ENCODE results near the gene IGF1R. TPM values are rescaled to one million over a fixed set of nuclear protein-coding genes. Genes with fewer than 3 reads are reported as not detected.

Gene IGF1R
- total RNA-seq, 1 experiment from 2014 or later = 87.9 TPM

DNA sequence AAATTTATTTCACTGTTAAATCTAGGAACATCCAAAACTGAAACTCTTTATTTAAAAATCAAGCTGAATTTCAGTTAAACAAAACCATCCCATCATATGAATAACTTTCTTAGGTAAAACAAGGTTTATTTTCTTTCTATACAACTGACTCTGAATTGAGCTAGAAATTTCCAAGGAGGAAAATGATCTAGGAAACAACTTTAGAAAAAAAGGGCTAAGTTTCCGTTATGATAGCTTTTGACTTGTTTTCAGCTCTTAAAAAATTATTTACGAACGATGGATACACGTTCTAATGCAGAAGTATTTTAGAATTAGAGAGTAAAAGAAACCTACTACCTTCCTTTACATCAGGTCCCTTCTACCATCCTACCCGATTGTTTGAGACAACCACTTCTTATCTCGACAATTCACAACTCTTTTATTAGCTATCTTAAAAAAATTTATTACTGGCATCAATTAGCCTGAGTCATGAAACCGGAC is 1.8 kb upstream of the IGF1R start:
- in situ Hi-C loops (cut with HindIII; ENCODE audit: low pct_unique_long_range_greater_than_20kb, low sequenced_read_pairs) = no loop called here
- no peak for DNase-seq (ENCODE audit: low read depth)

GRCh38 chr15:98647026-98647773 is 1.1 kb upstream of the IGF1R start:
- peak; percentile 88 for DNase-seq (ENCODE audit: low read depth)
- in situ Hi-C loops (cut with HindIII; ENCODE audit: low pct_unique_long_range_greater_than_20kb, low sequenced_read_pairs) = no loop called here

DNA sequence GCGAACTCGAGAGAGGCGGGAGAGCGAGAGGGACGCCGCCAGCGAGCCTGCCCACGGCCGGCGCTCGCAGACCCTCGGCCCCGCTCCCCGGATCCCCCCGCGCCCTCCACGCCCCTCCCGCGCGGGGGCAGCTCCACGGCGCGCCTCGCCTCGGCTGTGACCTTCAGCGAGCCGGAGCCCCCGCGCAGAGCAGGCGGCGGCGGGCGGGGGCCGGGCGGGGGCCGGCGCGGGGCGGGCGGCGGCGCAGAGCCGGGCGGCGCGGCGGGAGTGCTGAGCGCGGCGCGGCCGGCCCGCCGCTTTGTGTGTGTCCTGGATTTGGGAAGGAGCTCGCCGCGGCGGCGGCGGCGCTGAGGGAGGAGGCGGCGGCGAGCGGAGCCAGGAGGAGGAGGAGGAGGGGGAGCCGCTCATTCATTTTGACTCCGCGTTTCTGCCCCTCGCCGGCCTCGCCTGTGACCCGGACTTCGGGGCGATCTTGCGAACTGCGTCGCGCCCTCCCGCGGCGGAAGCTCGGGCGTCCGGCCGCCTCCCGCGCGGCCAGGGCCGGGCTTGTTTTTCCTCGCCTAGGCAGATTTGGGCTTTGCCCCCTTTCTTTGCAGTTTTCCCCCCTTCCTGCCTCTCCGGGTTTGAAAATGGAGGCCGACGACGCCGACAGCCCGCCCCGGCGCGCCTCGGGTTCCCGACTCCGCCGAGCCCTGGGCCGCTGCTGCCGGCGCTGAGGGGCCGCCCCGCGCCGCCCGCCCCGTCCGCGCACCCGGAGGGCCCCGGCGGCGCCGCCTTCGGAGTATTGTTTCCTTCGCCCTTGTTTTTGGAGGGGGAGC is 524 bp downstream of the IGF1R start:
- in situ Hi-C loops (cut with HindIII; ENCODE audit: low pct_unique_long_range_greater_than_20kb, low sequenced_read_pairs) = no loop called here
- DNase-seq (ENCODE audit: low read depth) = peak; percentile 73

GRCh38 chr15:98649472-98650416 is 1.4 kb downstream of the IGF1R start:
- in situ Hi-C loops (cut with HindIII; ENCODE audit: low pct_unique_long_range_greater_than_20kb, low sequenced_read_pairs) = no loop called here
- peak; percentile 38 for DNase-seq (ENCODE audit: low read depth)

DNA sequence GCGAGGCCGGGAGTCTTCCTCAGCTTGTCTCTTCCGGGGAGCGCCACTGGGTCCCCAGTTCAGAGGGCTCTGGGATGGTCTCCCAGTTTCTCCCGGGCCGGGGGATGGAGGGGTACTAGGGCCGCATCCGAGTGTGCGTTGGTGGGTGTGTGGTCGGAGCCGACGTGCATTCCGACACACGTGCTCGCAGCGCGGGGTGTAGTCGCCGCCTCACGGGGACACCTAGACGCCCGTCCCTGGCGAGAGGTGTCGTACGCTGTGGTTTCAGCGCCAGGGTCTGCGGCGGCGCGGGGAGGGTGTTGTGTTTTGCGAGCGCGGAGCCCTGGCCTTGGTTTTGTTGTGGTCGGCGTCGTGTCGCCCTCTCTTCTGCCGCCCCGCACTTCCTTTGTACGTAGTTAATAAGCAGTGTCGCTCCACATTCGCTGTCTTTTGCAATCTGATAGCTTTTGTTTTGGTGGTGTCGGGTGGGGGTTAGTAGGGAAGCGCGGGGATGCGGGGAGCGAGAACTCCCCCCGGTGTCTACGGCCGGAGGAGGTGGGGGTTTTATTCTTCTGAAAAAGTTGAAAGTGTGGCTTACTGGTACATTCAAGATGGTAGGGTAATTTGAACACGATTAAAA is 2.2 kb downstream of the IGF1R start:
- peak; percentile 34 for DNase-seq (ENCODE audit: low read depth)
- in situ Hi-C loops (cut with HindIII; ENCODE audit: low pct_unique_long_range_greater_than_20kb, low sequenced_read_pairs) = no loop called here

- DNase-seq (ENCODE audit: low read depth) = peak; percentile 21
- in situ Hi-C loops (cut with HindIII; ENCODE audit: low pct_unique_long_range_greater_than_20kb, low sequenced_read_pairs) = no loop called here
Observed at GRCh38 chr15:98651036-98651481, 2.7 kb downstream of the IGF1R start.

GRCh38 chr15:98651581-98652220 is 3.4 kb downstream of the IGF1R start:
- peak; percentile 20 for DNase-seq (ENCODE audit: low read depth)
- in situ Hi-C loops (cut with HindIII; ENCODE audit: low pct_unique_long_range_greater_than_20kb, low sequenced_read_pairs) = no loop called here

GRCh38 chr15:98653686-98654085 is 5.3 kb downstream of the IGF1R start:
- no peak for DNase-seq (ENCODE audit: low read depth)
- in situ Hi-C loops (cut with HindIII; ENCODE audit: low pct_unique_long_range_greater_than_20kb, low sequenced_read_pairs) = no loop called here

DNA sequence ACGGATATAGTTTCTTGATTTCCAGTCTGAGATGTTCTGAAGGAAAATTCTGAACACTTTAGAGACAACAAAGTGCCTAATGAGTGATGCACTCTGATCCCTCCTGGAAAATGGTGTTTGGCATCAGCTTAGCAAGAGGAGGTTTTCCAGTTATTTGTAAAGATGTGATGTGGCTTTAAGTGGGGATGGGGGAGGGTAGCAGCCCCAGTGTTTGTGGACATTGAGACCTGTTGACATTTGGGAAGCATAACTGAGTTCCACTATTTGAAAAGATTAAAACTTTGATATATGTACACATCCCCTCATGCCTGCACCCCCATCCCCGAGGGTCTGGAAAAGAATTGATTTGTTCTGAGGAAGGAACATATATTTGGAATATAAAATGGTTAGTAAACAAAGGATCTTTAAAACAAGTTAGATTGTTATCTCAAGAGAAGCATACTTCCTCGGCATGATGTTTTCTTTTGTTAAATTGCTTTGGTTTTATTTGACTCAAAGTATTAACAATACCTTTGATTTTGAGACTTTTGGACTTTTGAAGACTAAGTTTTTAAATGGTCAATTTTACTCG is 6.5 kb downstream of the IGF1R start:
- in situ Hi-C loops (cut with HindIII; ENCODE audit: low pct_unique_long_range_greater_than_20kb, low sequenced_read_pairs) = no loop called here

GRCh38 chr15:98655732-98656131 is 7.4 kb downstream of the IGF1R start:
- in situ Hi-C loops (cut with HindIII; ENCODE audit: low pct_unique_long_range_greater_than_20kb, low sequenced_read_pairs) = no loop called here
- DNase-seq (ENCODE audit: low read depth) = no peak

More for the DNA sequence above, 6.5 kb downstream of the IGF1R start:
- no peak for DNase-seq (ENCODE audit: low read depth)

GRCh38 chr15:98657721-98658120 is 9.4 kb downstream of the IGF1R start:
- in situ Hi-C loops (cut with HindIII; ENCODE audit: low pct_unique_long_range_greater_than_20kb, low sequenced_read_pairs) = no loop called here
- DNase-seq (ENCODE audit: low read depth) = no peak

DNA sequence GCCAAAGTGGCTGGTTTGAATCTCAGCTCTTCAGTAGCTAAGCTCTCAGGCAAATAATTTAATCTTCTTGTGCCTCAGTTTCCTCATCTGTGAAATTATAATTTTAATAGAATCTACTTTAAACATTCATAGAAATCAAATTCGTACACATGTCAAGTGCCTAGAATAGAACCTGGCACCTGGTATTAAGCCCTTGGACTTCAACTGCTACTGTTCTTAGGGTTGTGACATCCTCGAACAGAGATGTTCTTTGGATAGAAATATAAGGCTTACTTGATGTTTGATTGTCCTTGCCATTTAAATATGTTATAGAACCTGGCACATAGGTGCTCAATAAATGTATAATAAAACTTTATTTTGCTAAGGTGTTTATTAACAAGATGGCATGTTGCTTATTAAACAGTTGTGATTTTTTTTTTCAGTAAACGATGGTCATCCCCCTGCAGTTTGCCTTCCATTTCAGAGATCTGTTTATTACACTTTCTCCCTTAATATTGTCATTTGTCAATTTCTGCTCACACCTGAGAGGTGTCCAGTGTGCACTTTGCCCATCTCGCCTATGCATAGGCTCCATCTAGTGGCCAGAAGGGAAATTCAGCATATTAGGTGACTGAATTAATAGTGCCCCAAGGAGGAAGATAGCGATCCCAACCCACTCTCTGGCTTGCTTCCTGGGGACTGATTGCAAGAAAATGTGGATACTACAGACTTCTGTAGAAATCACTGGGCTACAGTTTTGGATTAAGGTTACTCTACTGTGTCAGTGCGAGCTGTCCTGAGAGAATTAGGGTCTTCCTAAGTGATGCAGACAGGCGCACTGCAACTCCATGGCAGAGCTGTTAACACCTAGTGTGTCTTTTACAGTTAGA is 10.7 kb downstream of the IGF1R start:
- in situ Hi-C loops (cut with HindIII; ENCODE audit: low pct_unique_long_range_greater_than_20kb, low sequenced_read_pairs) = no loop called here
- peak; percentile 55 for DNase-seq (ENCODE audit: low read depth)

- no peak for DNase-seq (ENCODE audit: low read depth)
- in situ Hi-C loops (cut with HindIII; ENCODE audit: low pct_unique_long_range_greater_than_20kb, low sequenced_read_pairs) = no loop called here
Observed at GRCh38 chr15:98660055-98660454, 11.7 kb downstream of the IGF1R start.

DNA sequence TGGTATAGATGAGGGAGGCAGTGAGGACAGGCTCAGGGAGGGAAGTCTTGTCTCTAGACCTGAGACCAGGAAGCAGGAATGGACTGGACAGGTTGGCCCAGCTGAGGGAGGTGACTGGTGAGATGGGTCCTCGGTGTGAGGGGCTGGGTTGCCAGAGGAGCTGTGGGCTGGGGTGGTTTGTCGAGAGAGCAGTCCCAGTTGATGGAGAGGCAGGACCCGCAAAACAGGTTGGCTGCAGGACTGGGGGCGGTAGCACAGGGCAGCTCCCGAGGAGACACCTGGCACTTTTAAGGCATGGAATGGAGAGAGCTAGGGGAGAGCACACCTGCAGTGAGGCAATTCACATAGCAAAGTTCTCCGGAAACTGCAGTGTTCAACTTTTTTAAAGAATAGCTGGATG is 14.7 kb downstream of the IGF1R start:
- in situ Hi-C loops (cut with HindIII; ENCODE audit: low pct_unique_long_range_greater_than_20kb, low sequenced_read_pairs) = no loop called here
- DNase-seq (ENCODE audit: low read depth) = no peak

GRCh38 chr15:98663606-98664005 is 15.3 kb downstream of the IGF1R start:
- in situ Hi-C loops (cut with HindIII; ENCODE audit: low pct_unique_long_range_greater_than_20kb, low sequenced_read_pairs) = no loop called here

DNA sequence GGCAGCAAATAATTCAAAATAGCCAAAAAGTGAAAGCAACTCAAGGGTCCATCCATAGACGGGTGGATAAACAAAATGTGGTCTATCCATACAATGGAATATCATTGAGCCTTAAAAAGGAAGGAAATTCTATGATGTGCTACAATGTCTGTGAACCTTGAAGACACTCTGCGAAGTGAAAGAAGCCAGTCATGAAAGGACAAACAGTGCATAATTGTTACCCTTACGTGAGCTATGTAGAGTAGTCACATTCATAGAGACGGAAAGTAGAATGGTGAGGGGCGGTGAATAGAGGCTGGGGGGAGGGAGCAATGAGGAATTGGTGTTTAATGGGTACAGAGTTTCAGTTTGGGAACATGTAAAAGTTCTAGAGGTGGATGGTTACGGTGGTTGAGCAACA is 18.1 kb downstream of the IGF1R start:
- in situ Hi-C loops (cut with HindIII; ENCODE audit: low pct_unique_long_range_greater_than_20kb, low sequenced_read_pairs) = no loop called here
- no peak for DNase-seq (ENCODE audit: low read depth)

More at GRCh38 chr15:98663606-98664005, 15.3 kb downstream of the IGF1R start:
- no peak for DNase-seq (ENCODE audit: low read depth)

All from Caki2 (cell line).